Activated naive CD4-positive, alpha-beta T cell treated with anti-CD3 and anti-CD28 coated beads, Interleukin-2, amount 50 U/mL, for 72 hours (primary cell): ENCODE measurements around the gene CASP10. TPM values are rescaled to one million over a fixed set of nuclear protein-coding genes. Genes with fewer than 3 reads are reported as not detected.
"Not testable (repeated sequence)": the region's sequence is repeated elsewhere in the genome, so short reads cannot be mapped to it uniquely, and the experiment has no call there.

Experiments
- ATAC-seq, 2 donors: fragments of 150-1000 bp; cut with Tn5 transposase; 2 replicates each; pipeline ENCODE4 v1.10.0; 2021; ENCODE audit warnings: mild to moderate bottlenecking in 2 of 2, moderate library complexity in 2 of 2
- DNase-seq, 2 donors: peaks; one replicate each; pipeline ENCODE4 v3.0.0; 2021 to 2022; ENCODE audit warnings: low spot score in 2 of 2
- H3K27ac Mint-ChIP-seq, 2 donors: one replicate each; pipeline ENCODE4 v1.8.0; 2022; ENCODE audit warnings: mild to moderate bottlenecking in 2 of 2, mixed read lengths in 2 of 2
- H3K36me3 Mint-ChIP-seq, 2 donors: one replicate each; pipeline ENCODE4 v1.8.0; 2022; ENCODE audit warnings: mixed read lengths in 2 of 2
- H3K9me3 Mint-ChIP-seq, 2 donors: one replicate each; pipeline ENCODE4 v1.8.0; 2022; ENCODE audit warnings: mixed read lengths in 2 of 2
- total RNA-seq, 2 donors: library from RNA; stranded (reverse); gene quantifications; one replicate each; pipeline ENCODE4 v1.2.3, GENCODE V29; 2022

The CASP10 gene
- 10 to 100 TPM; 23.5 to 25.1 TPM for total RNA-seq

- ATAC-seq, result peak; percentile 60 to 73
- H3K9me3 Mint-ChIP-seq, result peaks cover 0 to 4% of the 10 kb centered on the region in 2 donors
- peaks cover 34 to 38% of the 10 kb centered on the region in 2 donors for H3K36me3 Mint-ChIP-seq
- DNase-seq, result no peak
- H3K27ac Mint-ChIP-seq, result peak within 1 kb of the TSS; percentile 96 to 98
Observed at GRCh38 chr2:201182650-201183364, at the start of gene CASP10. CASP10 (plus strand) TSS chr2:201183141; CDS start chr2:201185778, 2,637 bp downstream.

- Mint-ChIP-seq H3K27ac (peak overlapping the region; percentile 81 to 94), H3K9me3 (no peaks in the 10 kb centered on the region), H3K36me3 (peaks cover 66 to 71% of the 10 kb centered on the region in 2 donors)
- ATAC-seq, result peak in 1 of 2 donors; percentile 27
- DNase-seq, result no peak
Observed at GRCh38 chr2:201135386-201135785, 47.6 kb upstream of the CASP10 start.

- Mint-ChIP-seq H3K36me3 (peaks cover 57 to 65% of the 10 kb centered on the region in 2 donors), H3K27ac (peak overlapping the region; percentile 81 to 94), H3K9me3 (no peaks in the 10 kb centered on the region)
- DNase-seq (no peak), ATAC-seq (no peak)
Observed at GRCh38 chr2:201136889-201137321, 46.0 kb upstream of the CASP10 start.

- Mint-ChIP-seq H3K36me3 (peaks cover 49 to 58% of the 10 kb centered on the region in 2 donors), H3K9me3 (no peaks in the 10 kb centered on the region), H3K27ac (peak overlapping the region; percentile 75 to 84)
- peak in 1 of 2 donors; percentile 9 for ATAC-seq
- no peak for DNase-seq
Observed at GRCh38 chr2:201137505-201138400, 45.2 kb upstream of the CASP10 start.

GRCh38 chr2:201138401-201138970 lies 44.5 kb upstream of the CASP10 start:
- no peaks in the 10 kb centered on the region for H3K9me3 Mint-ChIP-seq
- peak overlapping the region; percentile 47 to 84 for H3K27ac Mint-ChIP-seq
- H3K36me3 Mint-ChIP-seq, result peaks cover 42 to 51% of the 10 kb centered on the region in 2 donors
- DNase-seq (no peak), ATAC-seq (no peak)

- peak overlapping the region; percentile 47 to 84 for H3K27ac Mint-ChIP-seq
- ATAC-seq, result not testable (repeated sequence)
Observed at GRCh38 chr2:201138986-201139781, 43.8 kb upstream of the CASP10 start.

GRCh38 chr2:201139836-201140604 lies 42.9 kb upstream of the CASP10 start:
- ATAC-seq, result no peak
- Mint-ChIP-seq H3K36me3 (peaks cover 39 to 42% of the 10 kb centered on the region in 2 donors), H3K27ac (peak overlapping the region; percentile 29 to 84), H3K9me3 (no peaks in the 10 kb centered on the region)
- no peak for DNase-seq

More at GRCh38 chr2:201138986-201139781, 43.8 kb upstream of the CASP10 start:
- DNase-seq, H3K9me3 Mint-ChIP-seq: not testable (repeated sequence)
- peaks cover 40 to 44% of the 10 kb centered on the region in 2 donors for H3K36me3 Mint-ChIP-seq

- DNase-seq, result no peak
- Mint-ChIP-seq H3K9me3 (no peaks in the 10 kb centered on the region), H3K36me3 (peaks cover 20 to 30% of the 10 kb centered on the region in 2 donors), H3K27ac (no peak overlapping the region)
- peak in 1 of 2 donors; percentile 29 for ATAC-seq
Observed at GRCh38 chr2:201144101-201145051, 38.6 kb upstream of the CASP10 start.

GRCh38 chr2:201148434-201148990 lies 34.4 kb upstream of the CASP10 start:
- DNase-seq, result no peak
- Mint-ChIP-seq H3K36me3 (peaks cover 16 to 55% of the 10 kb centered on the region in 2 donors), H3K27ac (peak overlapping the region; percentile 28 to 77), H3K9me3 (no peaks in the 10 kb centered on the region)
- no peak for ATAC-seq

GRCh38 chr2:201149064-201149820 lies 33.7 kb upstream of the CASP10 start:
- DNase-seq, result no peak
- Mint-ChIP-seq H3K9me3 (no peaks in the 10 kb centered on the region), H3K36me3 (peaks cover 16 to 56% of the 10 kb centered on the region in 2 donors), H3K27ac (peak overlapping the region; percentile 79 to 86)
- ATAC-seq, result no peak

GRCh38 chr2:201149821-201150165 lies 33.1 kb upstream of the CASP10 start:
- not testable (repeated sequence) for H3K9me3 Mint-ChIP-seq, ATAC-seq, DNase-seq
- peak overlapping the region; percentile 81 to 86 for H3K27ac Mint-ChIP-seq
- peaks cover 21 to 62% of the 10 kb centered on the region in 2 donors for H3K36me3 Mint-ChIP-seq

GRCh38 chr2:201150454-201151020 lies 32.4 kb upstream of the CASP10 start:
- Mint-ChIP-seq H3K36me3 (peaks cover 20 to 65% of the 10 kb centered on the region in 2 donors), H3K27ac (peak overlapping the region; percentile 81 to 86), H3K9me3 (no peaks in the 10 kb centered on the region)
- ATAC-seq, result no peak
- DNase-seq, result no peak
